Neural cell (in vitro differentiated cells): Measurements from ENCODE around the gene PAN2. TPM values are rescaled to one million over a fixed set of nuclear protein-coding genes. Genes with fewer than 3 reads are reported as not detected.

ENCODE experiments used
- H2AFZ ChIP-seq: fragments of 200-600, 300-800 bp; sonication (generic), shearing (Covaris generic); 2 replicates; pipeline ENCODE4 v1.6.0; 2014; ENCODE audit warnings: low read depth, mild to moderate bottlenecking, antibody characterized with exemption, low read length, moderate library complexity
- H3F3A ChIP-seq: fragments of 200-600 bp; shearing (Covaris generic); 2 replicates; pipeline ENCODE4 v1.6.1; 2016; ENCODE audit warnings: mild to moderate bottlenecking, moderate library complexity, mixed read lengths, antibody characterized with exemption, low read length; ENCODE audit not compliant: insufficient read depth, poor library complexity, severe bottlenecking
- H3K27ac ChIP-seq: fragments of 200-600, 300-800 bp; sonication (generic), shearing (Covaris generic); 2 replicates; pipeline ENCODE4 v1.5.1; 2014; ENCODE audit warnings: mild to moderate bottlenecking, low read length, moderate library complexity
- H3K27me3 ChIP-seq: fragments of 300-800, 200-600 bp; sonication (generic), shearing (Covaris generic); 2 replicates; pipeline ENCODE4 v1.6.0; 2014; ENCODE audit warnings: mild to moderate bottlenecking, low read depth, low read length, moderate library complexity; ENCODE audit not compliant: insufficient read depth
- H3K36me3 ChIP-seq: fragments of 300-800, 200-600 bp; sonication (generic), shearing (Covaris generic); 2 replicates; pipeline ENCODE4 v1.5.1; 2014; ENCODE audit warnings: mild to moderate bottlenecking, antibody characterized with exemption, low read length, moderate library complexity; ENCODE audit not compliant: insufficient read depth
- H3K4me2 ChIP-seq: fragments of 300-800, 200-600 bp; sonication (generic), shearing (Covaris generic); 2 replicates; pipeline ENCODE4 v1.6.0; 2014; ENCODE audit warnings: mild to moderate bottlenecking, low read length
- H3K4me3 ChIP-seq: fragments of 300-800, 200-600 bp; sonication (generic), shearing (Covaris generic); 2 replicates; pipeline ENCODE4 v1.5.1; 2014; ENCODE audit warnings: mild to moderate bottlenecking, low read length, moderate library complexity
- H3K79me2 ChIP-seq: fragments of 200-600 bp; shearing (Covaris generic); replicated peaks from 2 replicates; pipeline ENCODE4 v1.6.0; 2014; ENCODE audit warnings: mild to moderate bottlenecking, low read length, moderate library complexity; ENCODE audit not compliant: insufficient read depth
- H3K9ac ChIP-seq: fragments of 300-800, 200-600 bp; sonication (generic), shearing (Covaris generic); 2 replicates; pipeline ENCODE4 v1.6.1; 2016; ENCODE audit warnings: mild to moderate bottlenecking, low read length, mixed read lengths
- H3K9me2 ChIP-seq: fragments of 200-600 bp; shearing (Covaris generic); 2 replicates; pipeline ENCODE4 v1.6.1; 2016; ENCODE audit warnings: mild to moderate bottlenecking, low read length, mixed read lengths; ENCODE audit not compliant: insufficient read depth
- H3K9me3 ChIP-seq: fragments of 200-600, 300-800 bp; sonication (generic), shearing (Covaris generic); 2 replicates; pipeline ENCODE4 v1.6.1; 2016; ENCODE audit warnings: mild to moderate bottlenecking, mixed run types, low read length, moderate library complexity, mixed read lengths
- H4K20me1 ChIP-seq: fragments of 200-600 bp; shearing (Covaris generic); 2 replicates; pipeline ENCODE4 v1.6.1; 2016; ENCODE audit warnings: mild to moderate bottlenecking, mixed run types; ENCODE audit not compliant: insufficient read depth
- EP300 ChIP-seq: fragments of 450-650 bp; conservative IDR thresholded peaks from 2 replicates; pipeline ENCODE4 v1.6.1; 2014; ENCODE audit warnings: antibody characterized with exemption, mild to moderate bottlenecking, moderate library complexity; ENCODE audit not compliant: poor library complexity, severe bottlenecking
- EZH2 ChIP-seq: fragments of 200-600, 300-800 bp; shearing (Covaris generic), sonication (generic); IDR thresholded peaks from 2 replicates; pipeline ENCODE4 v1.6.1; 2014; ENCODE audit warnings: antibody characterized with exemption, low read length, borderline replicate concordance, mild to moderate bottlenecking; ENCODE audit not compliant: insufficient read depth, poor library complexity, severe bottlenecking
- MXI1 ChIP-seq: fragments of 450-650 bp; conservative IDR thresholded peaks from 2 replicates; pipeline ENCODE4 v1.6.1; 2014; ENCODE audit warnings: antibody characterized with exemption, mild to moderate bottlenecking; ENCODE audit not compliant: poor library complexity, severe bottlenecking
- POLR2AphosphoS5 ChIP-seq: IDR thresholded peaks from 2 replicates; pipeline ENCODE4 v1.6.1; 2012
- RAD21 ChIP-seq: fragments of 450-650 bp; conservative IDR thresholded peaks from 2 replicates; pipeline ENCODE4 v1.6.1; 2014; ENCODE audit warnings: antibody characterized with exemption, mild to moderate bottlenecking, moderate library complexity
- SMC3 ChIP-seq: fragments of 450-650 bp; conservative IDR thresholded peaks from 2 replicates; pipeline ENCODE4 v1.6.1; 2014; ENCODE audit warnings: antibody characterized with exemption, mild to moderate bottlenecking, moderate library complexity; ENCODE audit not compliant: poor library complexity
- TAF1 ChIP-seq: IDR thresholded peaks from 2 replicates; pipeline ENCODE4 v1.6.1; 2012; ENCODE audit warnings: low read depth
- polyA plus RNA-seq: library from polyadenylated mRNA; depleted of rRNA; stranded (reverse); fragments of >200 nt; gene quantifications from 2 replicates; pipeline ENCODE4 v1.2.3, GENCODE V29; 2014
- TF ChIP-seq, protein P1 (sequence below): fragments of 450-650 bp; IDR thresholded peaks from 2 replicates; pipeline ENCODE4 v1.5.1; 2014; ENCODE audit warnings: antibody characterized with exemption, mild to moderate bottlenecking, moderate library complexity; ENCODE audit not compliant: poor library complexity, severe bottlenecking
- TF ChIP-seq, protein P2 (sequence below): IDR thresholded peaks from 2 replicates; pipeline ENCODE4 v1.6.1; 2012; ENCODE audit warnings: borderline replicate concordance

The PAN2 gene
- polyA plus RNA-seq, 1 donor from 2014 or later, result 63.0 TPM

DNA sequence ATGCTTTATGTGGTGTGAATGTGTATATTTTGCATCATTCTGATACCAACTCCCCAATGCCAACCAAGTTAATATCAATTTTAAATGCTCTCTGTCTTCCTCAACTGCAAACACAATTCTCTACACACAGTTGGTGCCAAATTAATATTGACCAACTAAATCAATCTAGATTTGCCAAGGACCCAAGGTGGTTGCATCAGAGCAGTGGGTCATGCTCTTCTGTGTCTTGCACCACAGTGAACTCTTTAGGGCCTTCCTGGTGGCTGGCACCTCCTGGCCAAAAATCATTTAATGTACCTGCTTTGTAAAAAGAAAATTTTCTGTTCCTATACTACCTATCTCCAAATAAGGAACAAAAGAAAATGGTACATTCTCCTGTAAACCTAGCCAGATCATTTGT lies 53.0 kb downstream of the PAN2 start:
- Histone ChIP-seq H3K27ac (no peak overlapping the region), H3K4me3 (no peak overlapping the region), H3K9me2 (no peaks in the 10 kb centered on the region), H2AFZ (no peak overlapping the region), H3K27me3 (no peaks in the 10 kb centered on the region), H4K20me1 (no peaks in the 10 kb centered on the region), H3K9ac (no peak overlapping the region), H3F3A (no peaks in the 10 kb centered on the region), H3K79me2 (no peaks in the 10 kb centered on the region), H3K36me3 (peaks cover 3% of the 10 kb centered on the region), H3K4me2 (no peak overlapping the region), H3K9me3 (no peaks in the 10 kb centered on the region)
- TF ChIP-seq SMC3, result no peak
- TF ChIP-seq POLR2AphosphoS5, result no peak
- TF ChIP-seq EP300, result no peak
- no peak for TF ChIP-seq TAF1
- TF ChIP-seq MXI1, result no peak
- TF ChIP-seq, protein P1, sequence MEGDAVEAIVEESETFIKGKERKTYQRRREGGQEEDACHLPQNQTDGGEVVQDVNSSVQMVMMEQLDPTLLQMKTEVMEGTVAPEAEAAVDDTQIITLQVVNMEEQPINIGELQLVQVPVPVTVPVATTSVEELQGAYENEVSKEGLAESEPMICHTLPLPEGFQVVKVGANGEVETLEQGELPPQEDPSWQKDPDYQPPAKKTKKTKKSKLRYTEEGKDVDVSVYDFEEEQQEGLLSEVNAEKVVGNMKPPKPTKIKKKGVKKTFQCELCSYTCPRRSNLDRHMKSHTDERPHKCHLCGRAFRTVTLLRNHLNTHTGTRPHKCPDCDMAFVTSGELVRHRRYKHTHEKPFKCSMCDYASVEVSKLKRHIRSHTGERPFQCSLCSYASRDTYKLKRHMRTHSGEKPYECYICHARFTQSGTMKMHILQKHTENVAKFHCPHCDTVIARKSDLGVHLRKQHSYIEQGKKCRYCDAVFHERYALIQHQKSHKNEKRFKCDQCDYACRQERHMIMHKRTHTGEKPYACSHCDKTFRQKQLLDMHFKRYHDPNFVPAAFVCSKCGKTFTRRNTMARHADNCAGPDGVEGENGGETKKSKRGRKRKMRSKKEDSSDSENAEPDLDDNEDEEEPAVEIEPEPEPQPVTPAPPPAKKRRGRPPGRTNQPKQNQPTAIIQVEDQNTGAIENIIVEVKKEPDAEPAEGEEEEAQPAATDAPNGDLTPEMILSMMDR, result no peak
- no peak for TF ChIP-seq EZH2
- no peak for TF ChIP-seq RAD21
- TF ChIP-seq, protein P2, sequence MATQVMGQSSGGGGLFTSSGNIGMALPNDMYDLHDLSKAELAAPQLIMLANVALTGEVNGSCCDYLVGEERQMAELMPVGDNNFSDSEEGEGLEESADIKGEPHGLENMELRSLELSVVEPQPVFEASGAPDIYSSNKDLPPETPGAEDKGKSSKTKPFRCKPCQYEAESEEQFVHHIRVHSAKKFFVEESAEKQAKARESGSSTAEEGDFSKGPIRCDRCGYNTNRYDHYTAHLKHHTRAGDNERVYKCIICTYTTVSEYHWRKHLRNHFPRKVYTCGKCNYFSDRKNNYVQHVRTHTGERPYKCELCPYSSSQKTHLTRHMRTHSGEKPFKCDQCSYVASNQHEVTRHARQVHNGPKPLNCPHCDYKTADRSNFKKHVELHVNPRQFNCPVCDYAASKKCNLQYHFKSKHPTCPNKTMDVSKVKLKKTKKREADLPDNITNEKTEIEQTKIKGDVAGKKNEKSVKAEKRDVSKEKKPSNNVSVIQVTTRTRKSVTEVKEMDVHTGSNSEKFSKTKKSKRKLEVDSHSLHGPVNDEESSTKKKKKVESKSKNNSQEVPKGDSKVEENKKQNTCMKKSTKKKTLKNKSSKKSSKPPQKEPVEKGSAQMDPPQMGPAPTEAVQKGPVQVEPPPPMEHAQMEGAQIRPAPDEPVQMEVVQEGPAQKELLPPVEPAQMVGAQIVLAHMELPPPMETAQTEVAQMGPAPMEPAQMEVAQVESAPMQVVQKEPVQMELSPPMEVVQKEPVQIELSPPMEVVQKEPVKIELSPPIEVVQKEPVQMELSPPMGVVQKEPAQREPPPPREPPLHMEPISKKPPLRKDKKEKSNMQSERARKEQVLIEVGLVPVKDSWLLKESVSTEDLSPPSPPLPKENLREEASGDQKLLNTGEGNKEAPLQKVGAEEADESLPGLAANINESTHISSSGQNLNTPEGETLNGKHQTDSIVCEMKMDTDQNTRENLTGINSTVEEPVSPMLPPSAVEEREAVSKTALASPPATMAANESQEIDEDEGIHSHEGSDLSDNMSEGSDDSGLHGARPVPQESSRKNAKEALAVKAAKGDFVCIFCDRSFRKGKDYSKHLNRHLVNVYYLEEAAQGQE, result no peak

DNA sequence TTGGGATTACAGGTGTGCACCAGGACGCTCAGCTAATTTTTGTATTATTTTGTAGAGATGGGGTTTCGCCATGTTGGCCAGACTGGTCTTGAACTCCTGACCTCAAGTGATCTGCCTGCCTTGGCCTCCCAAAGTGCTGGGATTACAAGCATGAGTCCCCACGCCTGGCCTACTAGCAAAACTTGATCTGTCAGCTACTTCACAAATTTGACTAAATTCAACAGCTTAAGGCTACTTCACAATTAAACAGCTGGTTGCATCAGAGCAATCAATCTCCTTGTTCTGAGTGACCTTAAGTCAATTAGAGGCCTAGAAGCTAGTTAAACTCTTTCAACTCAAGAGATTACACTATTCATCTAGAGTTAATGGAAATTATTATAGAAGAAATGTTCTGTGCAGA lies 54.9 kb downstream of the PAN2 start:
- H3K9me3 ChIP-seq, result no peaks in the 10 kb centered on the region
- H3K79me2 ChIP-seq, result no peaks in the 10 kb centered on the region

More for the DNA sequence above, 54.9 kb downstream of the PAN2 start:
- Histone ChIP-seq H3K27ac (no peak overlapping the region), H3K27me3 (no peaks in the 10 kb centered on the region), H2AFZ (no peak overlapping the region), H3K4me3 (no peak overlapping the region), H3K36me3 (peaks cover 7% of the 10 kb centered on the region), H3K9ac (no peak overlapping the region), H3K4me2 (no peak overlapping the region), H3K9me2 (no peaks in the 10 kb centered on the region), H4K20me1 (no peaks in the 10 kb centered on the region), H3F3A (no peaks in the 10 kb centered on the region)
- TF ChIP-seq POLR2AphosphoS5, result no peak
- no peak for TF ChIP-seq EZH2
- no peak for TF ChIP-seq MXI1
- TF ChIP-seq SMC3, result no peak
- no peak for TF ChIP-seq RAD21
- no peak for TF ChIP-seq TAF1
- TF ChIP-seq EP300, result no peak
- TF ChIP-seq, protein P2, result no peak
- TF ChIP-seq, protein P1, result no peak
